Chondrocyte (in vitro differentiated cells): ENCODE data around the gene NUDT16. TPM values are rescaled to one million over a fixed set of nuclear protein-coding genes. Genes with fewer than 3 reads are reported as not detected.

Experiments used
- DNase-seq: peaks from one replicate; pipeline ENCODE4 v3.0.0; 2021; ENCODE audit warnings: mixed read lengths, low spot score
- H3K27ac Mint-ChIP-seq: one replicate; pipeline ENCODE4 v1.8.0; 2021; ENCODE audit warnings: mild to moderate bottlenecking, moderate library complexity, mixed read lengths; ENCODE audit not compliant: unreplicated experiment
- H3K27me3 Mint-ChIP-seq: 2 replicates; pipeline ENCODE4 v1.8.0; 2021; ENCODE audit warnings: low read depth, mixed read lengths
- H3K36me3 Mint-ChIP-seq: 2 replicates; pipeline ENCODE4 v1.8.0; 2021; ENCODE audit warnings: low read depth, mixed read lengths
- H3K4me1 Mint-ChIP-seq: 2 replicates; pipeline ENCODE4 v1.8.0; 2021; ENCODE audit warnings: low read depth, mild to moderate bottlenecking, mixed read lengths
- H3K4me3 Mint-ChIP-seq: one replicate; pipeline ENCODE4 v1.8.0; 2021; ENCODE audit warnings: mild to moderate bottlenecking, moderate library complexity, mixed read lengths; ENCODE audit not compliant: unreplicated experiment
- H3K9me3 Mint-ChIP-seq: 2 replicates; pipeline ENCODE4 v1.8.0; 2021; ENCODE audit warnings: low read depth, mixed read lengths
- total RNA-seq: library from RNA; stranded (reverse); gene quantifications from 3 replicates; pipeline ENCODE4 v1.2.1, GENCODE V29; 2021
- TF ChIP-seq, protein P1 (sequence below): fragments of 200-600 bp; sonication (generic); IDR thresholded peaks from 2 replicates; pipeline ENCODE4 v1.5.0; 2021; ENCODE audit warnings: antibody characterized with exemption, mild to moderate bottlenecking, moderate library complexity

NUDT16 gene
- total RNA-seq, 1 donor from 2014 or later: 11.6 TPM

DNA sequence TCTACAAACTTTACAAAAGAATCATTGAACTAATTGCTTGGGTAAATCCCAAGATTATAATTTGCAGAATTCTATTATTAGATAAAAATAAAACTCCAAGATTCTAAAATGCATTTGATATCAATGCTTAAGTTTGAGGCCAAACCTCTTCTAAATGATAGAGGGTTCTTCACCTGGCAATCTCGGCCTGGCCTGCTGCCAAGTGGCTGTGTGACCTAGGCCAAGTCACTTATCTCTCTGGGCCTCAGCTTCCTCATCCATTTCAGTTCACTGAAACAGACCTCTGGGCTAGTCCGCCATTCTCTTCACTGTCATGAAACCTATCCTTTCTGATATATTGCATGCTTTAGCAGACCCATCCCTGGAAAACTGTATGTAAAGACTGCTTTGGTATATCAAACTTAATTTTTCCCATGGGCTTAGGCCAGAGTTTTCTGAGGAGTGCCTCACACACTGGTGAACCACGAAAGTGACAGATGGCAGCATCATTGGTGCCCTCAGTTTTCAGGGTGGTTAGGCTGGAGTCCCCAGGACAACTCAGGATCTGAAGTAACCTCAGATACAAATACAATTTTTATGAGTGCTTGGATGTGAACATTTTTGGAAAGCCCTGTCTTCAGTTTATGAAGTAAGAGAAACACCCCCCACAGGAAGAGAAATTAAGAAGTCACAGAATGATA lies 21.8 kb downstream of the NUDT16 start:
- H3K27ac Mint-ChIP-seq: no peak overlapping the region
- DNase-seq: no peak
- no peaks in the 10 kb centered on the region for H3K36me3 Mint-ChIP-seq
- TF ChIP-seq, protein P1, sequence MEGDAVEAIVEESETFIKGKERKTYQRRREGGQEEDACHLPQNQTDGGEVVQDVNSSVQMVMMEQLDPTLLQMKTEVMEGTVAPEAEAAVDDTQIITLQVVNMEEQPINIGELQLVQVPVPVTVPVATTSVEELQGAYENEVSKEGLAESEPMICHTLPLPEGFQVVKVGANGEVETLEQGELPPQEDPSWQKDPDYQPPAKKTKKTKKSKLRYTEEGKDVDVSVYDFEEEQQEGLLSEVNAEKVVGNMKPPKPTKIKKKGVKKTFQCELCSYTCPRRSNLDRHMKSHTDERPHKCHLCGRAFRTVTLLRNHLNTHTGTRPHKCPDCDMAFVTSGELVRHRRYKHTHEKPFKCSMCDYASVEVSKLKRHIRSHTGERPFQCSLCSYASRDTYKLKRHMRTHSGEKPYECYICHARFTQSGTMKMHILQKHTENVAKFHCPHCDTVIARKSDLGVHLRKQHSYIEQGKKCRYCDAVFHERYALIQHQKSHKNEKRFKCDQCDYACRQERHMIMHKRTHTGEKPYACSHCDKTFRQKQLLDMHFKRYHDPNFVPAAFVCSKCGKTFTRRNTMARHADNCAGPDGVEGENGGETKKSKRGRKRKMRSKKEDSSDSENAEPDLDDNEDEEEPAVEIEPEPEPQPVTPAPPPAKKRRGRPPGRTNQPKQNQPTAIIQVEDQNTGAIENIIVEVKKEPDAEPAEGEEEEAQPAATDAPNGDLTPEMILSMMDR: no peak
- peaks cover 10% of the 10 kb centered on the region for H3K27me3 Mint-ChIP-seq
- peaks cover 10% of the 10 kb centered on the region for H3K9me3 Mint-ChIP-seq
- peaks cover 21% of the 10 kb centered on the region for H3K4me1 Mint-ChIP-seq
- no peak overlapping the region for H3K4me3 Mint-ChIP-seq

DNA sequence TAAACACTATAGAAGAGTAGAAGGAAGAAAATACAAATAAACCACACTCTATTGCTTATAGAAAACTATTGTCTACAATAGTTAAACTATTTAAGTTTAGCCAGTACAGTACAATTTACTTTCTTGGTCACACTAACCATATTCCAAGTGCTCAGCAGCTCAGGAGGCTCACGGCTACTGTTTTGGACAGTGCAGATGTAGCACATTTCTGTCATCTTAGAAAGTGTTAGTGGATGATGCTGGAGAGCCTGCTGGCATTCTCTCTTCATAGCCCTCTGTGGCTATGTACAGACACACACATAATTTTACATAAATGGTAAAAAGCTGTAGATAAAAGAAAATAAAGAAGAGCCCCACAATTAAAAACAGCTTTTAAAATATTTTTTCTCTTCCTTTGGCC lies 23.8 kb downstream of the NUDT16 start:
- H3K4me1 Mint-ChIP-seq: peaks cover 21% of the 10 kb centered on the region
- TF ChIP-seq, protein P1: no peak
- H3K4me3 Mint-ChIP-seq: no peak overlapping the region
- DNase-seq: no peak
- H3K27ac Mint-ChIP-seq: no peak overlapping the region
- peaks cover 10% of the 10 kb centered on the region for H3K9me3 Mint-ChIP-seq
- H3K36me3 Mint-ChIP-seq: no peaks in the 10 kb centered on the region
- peaks cover 9% of the 10 kb centered on the region for H3K27me3 Mint-ChIP-seq

DNA sequence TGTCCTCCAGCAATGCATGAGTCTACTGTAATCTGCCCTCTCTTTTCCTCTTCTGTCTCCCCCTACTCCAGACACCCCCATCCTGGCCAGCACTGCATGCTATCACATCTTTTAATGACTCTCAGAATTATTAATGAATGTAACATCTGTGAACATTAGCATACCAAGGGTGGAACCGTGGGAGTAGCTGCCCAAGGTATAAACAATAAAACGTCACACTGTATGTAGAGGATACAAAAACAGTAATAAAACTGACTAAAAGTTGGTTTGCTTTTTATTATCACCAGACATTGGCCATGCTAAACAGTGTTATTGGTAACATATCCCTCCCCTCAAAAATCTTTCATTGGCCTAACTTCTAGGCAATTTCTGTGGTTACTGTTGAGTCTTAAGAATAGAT lies 24.7 kb downstream of the NUDT16 start:
- Mint-ChIP-seq H3K4me1 (peaks cover 20% of the 10 kb centered on the region), H3K9me3 (peaks cover 10% of the 10 kb centered on the region), H3K36me3 (no peaks in the 10 kb centered on the region), H3K27me3 (peaks cover 12% of the 10 kb centered on the region), H3K27ac (no peak overlapping the region), H3K4me3 (no peak overlapping the region)
- DNase-seq: no peak
- TF ChIP-seq, protein P1: no peak

DNA sequence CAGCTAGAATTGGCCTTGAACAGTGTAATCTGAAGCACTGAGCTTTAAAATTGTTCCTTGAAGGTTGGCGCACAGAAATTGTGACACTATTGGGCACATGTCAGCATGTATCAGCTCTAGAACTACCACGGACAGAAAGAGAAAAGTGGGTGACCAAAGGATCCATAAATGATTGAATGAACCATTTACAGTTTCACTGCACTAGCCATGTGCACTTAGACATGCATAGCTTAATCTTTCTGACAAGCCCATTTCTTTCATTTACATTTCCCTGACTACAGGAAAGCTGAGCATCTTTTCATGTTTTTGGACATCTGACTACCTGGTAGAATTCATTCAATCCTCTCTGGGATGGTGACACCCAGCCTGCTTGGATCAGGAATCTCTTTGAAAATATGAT lies 36.2 kb downstream of the NUDT16 start:
- Mint-ChIP-seq H3K4me3 (no peak overlapping the region), H3K4me1 (no peaks in the 10 kb centered on the region), H3K27me3 (peaks cover 35% of the 10 kb centered on the region), H3K36me3 (no peaks in the 10 kb centered on the region), H3K27ac (no peak overlapping the region), H3K9me3 (peaks cover 19% of the 10 kb centered on the region)
- TF ChIP-seq, protein P1: no peak
- DNase-seq: no peak

DNA sequence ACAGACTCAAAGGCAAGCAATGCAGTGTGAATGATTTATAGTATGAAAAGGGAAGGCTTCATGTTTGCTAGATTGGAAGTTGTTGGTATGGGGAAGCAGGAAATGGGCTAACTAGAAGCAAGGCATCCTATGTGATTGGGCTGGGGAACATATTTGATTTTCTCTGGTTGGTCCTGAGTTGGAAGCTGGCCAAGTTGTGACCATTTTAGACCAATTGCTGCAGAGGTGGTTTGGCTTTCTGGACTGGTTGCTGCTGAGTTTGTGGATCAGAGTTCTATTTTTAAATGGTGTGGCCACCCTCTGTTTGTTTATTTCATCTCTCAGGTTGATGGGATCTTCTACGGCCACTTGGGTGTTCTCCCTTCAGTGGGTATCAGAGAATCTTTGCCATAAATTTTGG lies 39.7 kb downstream of the NUDT16 start:
- Mint-ChIP-seq H3K4me1 (no peaks in the 10 kb centered on the region), H3K27ac (no peak overlapping the region), H3K36me3 (no peaks in the 10 kb centered on the region), H3K27me3 (peaks cover 29% of the 10 kb centered on the region), H3K4me3 (no peak overlapping the region), H3K9me3 (peaks cover 10% of the 10 kb centered on the region)
- DNase-seq: no peak
- TF ChIP-seq, protein P1: no peak
